HepG2 (cell line): ENCODE data around the gene CGNL1. TPM values are rescaled to one million over a fixed set of nuclear protein-coding genes. Genes with fewer than 3 reads are reported as not detected.

Source experiments
- AHR ChIP-seq: IDR thresholded peaks from 2 replicates; pipeline ENCODE4 v1.6.1; 2018; ENCODE audit warnings: missing genetic modification reagents, missing compliant biosample characterization
- FOXP4 ChIP-seq: sonication (generic); formaldehyde crosslinking; IDR thresholded peaks from 2 replicates; pipeline ENCODE4 v1.4.0; 2020; ENCODE audit warnings: missing genetic modification reagents
- IKZF1 ChIP-seq: fragments of 450-650 bp; IDR thresholded peaks from 2 replicates; pipeline ENCODE4 v1.7.1; 2016
- IKZF4 ChIP-seq: sonication (generic); formaldehyde crosslinking; IDR thresholded peaks from 2 replicates; pipeline ENCODE4 v1.5.1; 2020; ENCODE audit warnings: borderline replicate concordance, mild to moderate bottlenecking, low read depth, missing genetic modification reagents; ENCODE audit errors: not compliant biosample characterization
- IRF1 ChIP-seq: sonication (generic); formaldehyde crosslinking; IDR thresholded peaks from 2 replicates; pipeline ENCODE4 v1.4.0; 2020; ENCODE audit warnings: low read depth, mild to moderate bottlenecking, missing genetic modification reagents
- MXD4 ChIP-seq: IDR thresholded peaks from 2 replicates; pipeline ENCODE4 v1.6.1; 2016; ENCODE audit warnings: mild to moderate bottlenecking, missing biosample characterization, missing genetic modification reagents
- RARG ChIP-seq: sonication (generic); formaldehyde crosslinking; IDR thresholded peaks from 2 replicates; pipeline ENCODE4 v1.4.0; 2020; ENCODE audit warnings: low read depth, mild to moderate bottlenecking, missing genetic modification reagents
- TAF1 ChIP-seq: sonication (generic); formaldehyde crosslinking; IDR thresholded peaks from 2 replicates; pipeline ENCODE4 v1.4.0; 2020; ENCODE audit warnings: missing genetic modification reagents
- TP53 ChIP-seq: sonication (generic); formaldehyde crosslinking; conservative IDR thresholded peaks from 2 replicates; pipeline ENCODE4 v1.4.0; 2020; ENCODE audit warnings: missing genetic modification reagents
- ZNF331 ChIP-seq: sonication (generic); formaldehyde crosslinking; IDR thresholded peaks from 2 replicates; pipeline ENCODE4 v1.4.0; 2020; ENCODE audit warnings: missing genetic modification reagents
- ZNF34 ChIP-seq: sonication (generic); formaldehyde crosslinking; IDR thresholded peaks from 2 replicates; pipeline ENCODE4 v1.4.0; 2020; ENCODE audit warnings: mild to moderate bottlenecking, missing genetic modification reagents, borderline replicate concordance
- polyA plus RNA-seq, 8 experiments: library from polyadenylated mRNA; depleted of rRNA in 3 of 8; stranded (reverse) in 7 of 8; unstranded in 1 of 8; fragments of >200 nt; fragmentation: Illumina TruSeq in 4 of 8; extraction: Trizol in 4 of 8; gene quantifications; 2 replicates each; pipeline versions ENCODE4 v1.2.1 to v1.2.3, GENCODE V29; 2011 to 2016; ENCODE audit warnings: low read depth in 4 of 8, missing spikeins in 1 of 8, mixed read lengths in 1 of 8; ENCODE audit not compliant: insufficient read depth in 1 of 8
- total RNA-seq, 5 experiments: library from RNA; depleted of rRNA; stranded (reverse); fragments of >200 nt; fragmentation: Illumina TruSeq; extraction: Trizol; gene quantifications; 2 replicates each; pipeline ENCODE4 v1.2.3, GENCODE V29; 2016; ENCODE audit warnings: low read depth in 1 of 5
- TF ChIP-seq, protein P1 (sequence below): sonication (generic); formaldehyde crosslinking; IDR thresholded peaks from 2 replicates; pipeline ENCODE4 v1.5.1; 2020; ENCODE audit warnings: mild to moderate bottlenecking, missing genetic modification reagents, borderline replicate concordance
- TF ChIP-seq, protein P2 (sequence below): sonication (generic); formaldehyde crosslinking; IDR thresholded peaks from 2 replicates; pipeline ENCODE4 v1.5.1; 2020; ENCODE audit warnings: missing genetic modification reagents, mild to moderate bottlenecking, borderline replicate concordance
- TF ChIP-seq, protein P3 (sequence below): sonication (generic); formaldehyde crosslinking; IDR thresholded peaks from 2 replicates; pipeline ENCODE4 v1.4.0; 2020; ENCODE audit warnings: missing genetic modification reagents
- TF ChIP-seq, protein P4 (sequence below): sonication (generic); formaldehyde crosslinking; IDR thresholded peaks from 2 replicates; pipeline ENCODE4 v1.4.0; 2020; ENCODE audit warnings: missing genetic modification reagents, borderline replicate concordance
- TF ChIP-seq, protein P5 (sequence below): sonication (generic); formaldehyde crosslinking; IDR thresholded peaks from 2 replicates; pipeline ENCODE4 v1.5.1; 2020; ENCODE audit warnings: missing genetic modification reagents, mild to moderate bottlenecking, borderline replicate concordance

The CGNL1 gene
- total and polyA plus RNA-seq, 2 of the 13 experiments (the other 11 are each of a cell fraction or from before 2014, with no cell fraction given), result 5.6 to 15.6 TPM

GRCh38 chr15:57376696-57377477 is 582 bp downstream of the CGNL1 start (continued):
- TF ChIP-seq ZNF331 (no peak; the same call in 1 of the 2 replicates), IKZF1 (no peak), MXD4 (CRISPR knock-in tag) (no peak), RARG (CRISPR knock-in tag) (no peak), IRF1 (CRISPR knock-in tag) (no peak), TP53 (CRISPR knock-in tag) (no peak), AHR (CRISPR knock-in tag) (no peak), TAF1 (CRISPR knock-in tag) (no peak), FOXP4 (0 out of 2 replicates have a peak, but pooled peaks have one; percentile 32), IKZF4 (peak; percentile 75), ZNF34 (no peak)
- TF ChIP-seq, protein P1, sequence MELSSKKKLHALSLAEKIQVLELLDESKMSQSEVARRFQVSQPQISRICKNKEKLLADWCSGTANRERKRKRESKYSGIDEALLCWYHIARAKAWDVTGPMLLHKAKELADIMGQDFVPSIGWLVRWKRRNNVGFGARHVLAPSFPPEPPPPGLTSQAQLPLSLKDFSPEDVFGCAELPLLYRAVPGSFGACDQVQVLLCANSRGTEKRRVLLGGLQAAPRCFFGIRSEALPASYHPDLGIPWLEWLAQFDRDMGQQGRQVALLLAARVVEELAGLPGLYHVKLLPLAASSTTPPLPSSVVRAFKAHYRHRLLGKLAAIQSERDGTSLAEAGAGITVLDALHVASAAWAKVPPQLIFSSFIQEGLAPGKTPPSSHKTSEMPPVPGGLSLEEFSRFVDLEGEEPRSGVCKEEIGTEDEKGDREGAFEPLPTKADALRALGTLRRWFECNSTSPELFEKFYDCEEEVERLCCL, result no peak
- TF ChIP-seq, protein P2, sequence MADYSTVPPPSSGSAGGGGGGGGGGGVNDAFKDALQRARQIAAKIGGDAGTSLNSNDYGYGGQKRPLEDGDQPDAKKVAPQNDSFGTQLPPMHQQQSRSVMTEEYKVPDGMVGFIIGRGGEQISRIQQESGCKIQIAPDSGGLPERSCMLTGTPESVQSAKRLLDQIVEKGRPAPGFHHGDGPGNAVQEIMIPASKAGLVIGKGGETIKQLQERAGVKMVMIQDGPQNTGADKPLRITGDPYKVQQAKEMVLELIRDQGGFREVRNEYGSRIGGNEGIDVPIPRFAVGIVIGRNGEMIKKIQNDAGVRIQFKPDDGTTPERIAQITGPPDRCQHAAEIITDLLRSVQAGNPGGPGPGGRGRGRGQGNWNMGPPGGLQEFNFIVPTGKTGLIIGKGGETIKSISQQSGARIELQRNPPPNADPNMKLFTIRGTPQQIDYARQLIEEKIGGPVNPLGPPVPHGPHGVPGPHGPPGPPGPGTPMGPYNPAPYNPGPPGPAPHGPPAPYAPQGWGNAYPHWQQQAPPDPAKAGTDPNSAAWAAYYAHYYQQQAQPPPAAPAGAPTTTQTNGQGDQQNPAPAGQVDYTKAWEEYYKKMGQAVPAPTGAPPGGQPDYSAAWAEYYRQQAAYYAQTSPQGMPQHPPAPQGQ, result no peak
- TF ChIP-seq, protein P3, sequence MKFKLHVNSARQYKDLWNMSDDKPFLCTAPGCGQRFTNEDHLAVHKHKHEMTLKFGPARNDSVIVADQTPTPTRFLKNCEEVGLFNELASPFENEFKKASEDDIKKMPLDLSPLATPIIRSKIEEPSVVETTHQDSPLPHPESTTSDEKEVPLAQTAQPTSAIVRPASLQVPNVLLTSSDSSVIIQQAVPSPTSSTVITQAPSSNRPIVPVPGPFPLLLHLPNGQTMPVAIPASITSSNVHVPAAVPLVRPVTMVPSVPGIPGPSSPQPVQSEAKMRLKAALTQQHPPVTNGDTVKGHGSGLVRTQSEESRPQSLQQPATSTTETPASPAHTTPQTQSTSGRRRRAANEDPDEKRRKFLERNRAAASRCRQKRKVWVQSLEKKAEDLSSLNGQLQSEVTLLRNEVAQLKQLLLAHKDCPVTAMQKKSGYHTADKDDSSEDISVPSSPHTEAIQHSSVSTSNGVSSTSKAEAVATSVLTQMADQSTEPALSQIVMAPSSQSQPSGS (CRISPR knock-in tag), result 0 out of 2 replicates have a peak, but pooled peaks have one; percentile 61
- TF ChIP-seq, protein P4, sequence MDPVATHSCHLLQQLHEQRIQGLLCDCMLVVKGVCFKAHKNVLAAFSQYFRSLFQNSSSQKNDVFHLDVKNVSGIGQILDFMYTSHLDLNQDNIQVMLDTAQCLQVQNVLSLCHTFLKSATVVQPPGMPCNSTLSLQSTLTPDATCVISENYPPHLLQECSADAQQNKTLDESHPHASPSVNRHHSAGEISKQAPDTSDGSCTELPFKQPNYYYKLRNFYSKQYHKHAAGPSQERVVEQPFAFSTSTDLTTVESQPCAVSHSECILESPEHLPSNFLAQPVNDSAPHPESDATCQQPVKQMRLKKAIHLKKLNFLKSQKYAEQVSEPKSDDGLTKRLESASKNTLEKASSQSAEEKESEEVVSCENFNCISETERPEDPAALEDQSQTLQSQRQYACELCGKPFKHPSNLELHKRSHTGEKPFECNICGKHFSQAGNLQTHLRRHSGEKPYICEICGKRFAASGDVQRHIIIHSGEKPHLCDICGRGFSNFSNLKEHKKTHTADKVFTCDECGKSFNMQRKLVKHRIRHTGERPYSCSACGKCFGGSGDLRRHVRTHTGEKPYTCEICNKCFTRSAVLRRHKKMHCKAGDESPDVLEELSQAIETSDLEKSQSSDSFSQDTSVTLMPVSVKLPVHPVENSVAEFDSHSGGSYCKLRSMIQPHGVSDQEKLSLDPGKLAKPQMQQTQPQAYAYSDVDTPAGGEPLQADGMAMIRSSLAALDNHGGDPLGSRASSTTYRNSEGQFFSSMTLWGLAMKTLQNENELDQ (CRISPR knock-in tag), result no peak
- TF ChIP-seq, protein P5, sequence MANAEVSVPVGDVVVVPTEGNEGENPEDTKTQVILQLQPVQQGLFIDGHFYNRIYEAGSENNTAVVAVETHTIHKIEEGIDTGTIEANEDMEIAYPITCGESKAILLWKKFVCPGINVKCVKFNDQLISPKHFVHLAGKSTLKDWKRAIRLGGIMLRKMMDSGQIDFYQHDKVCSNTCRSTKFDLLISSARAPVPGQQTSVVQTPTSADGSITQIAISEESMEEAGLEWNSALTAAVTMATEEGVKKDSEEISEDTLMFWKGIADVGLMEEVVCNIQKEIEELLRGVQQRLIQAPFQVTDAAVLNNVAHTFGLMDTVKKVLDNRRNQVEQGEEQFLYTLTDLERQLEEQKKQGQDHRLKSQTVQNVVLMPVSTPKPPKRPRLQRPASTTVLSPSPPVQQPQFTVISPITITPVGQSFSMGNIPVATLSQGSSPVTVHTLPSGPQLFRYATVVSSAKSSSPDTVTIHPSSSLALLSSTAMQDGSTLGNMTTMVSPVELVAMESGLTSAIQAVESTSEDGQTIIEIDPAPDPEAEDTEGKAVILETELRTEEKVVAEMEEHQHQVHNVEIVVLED (CRISPR knock-in tag), result peak; percentile 51; the same call in 1 of the 2 replicates
